Activated naive CD8-positive, alpha-beta T cell treated with anti-CD3 and anti-CD28 coated beads, Interleukin-2, amount 10 ng/mL, durations not matched to agents 7 days and 5 days (primary cell): ENCODE results near the gene SLC13A1. TPM values are rescaled to one million over a fixed set of nuclear protein-coding genes. Genes with fewer than 3 reads are reported as not detected.
"Not testable (repeated sequence)": the region's sequence is repeated elsewhere in the genome, so short reads cannot be mapped to it uniquely, and the experiment has no call there.

ENCODE experiments used
- ATAC-seq: fragments of 150-1000 bp; cut with Tn5 transposase; one replicate; pipeline ENCODE4 v1.10.0; 2021; ENCODE audit warnings: low read depth, moderate library complexity
- POLR2A ChIA-PET: fragments of 350-600 bp; sonication (Branson Sonifier 250); formaldehyde crosslinking; loops from one replicate; lab custom pipeline; 2021; ENCODE audit warnings: antibody characterized with exemption; lab: Charles Lee
- DNase-seq: peaks from one replicate; pipeline ENCODE4 v3.0.0; 2021
- H3K27ac Mint-ChIP-seq: one replicate; pipeline ENCODE4 v1.8.0; 2022; ENCODE audit warnings: mild to moderate bottlenecking, mixed read lengths
- H3K27me3 Mint-ChIP-seq: one replicate; pipeline ENCODE4 v1.8.0; 2022; ENCODE audit warnings: mild to moderate bottlenecking, moderate library complexity, mixed read lengths
- H3K36me3 Mint-ChIP-seq: one replicate; pipeline ENCODE4 v1.8.0; 2021; ENCODE audit warnings: mild to moderate bottlenecking, mixed read lengths
- H3K4me1 Mint-ChIP-seq: one replicate; pipeline ENCODE4 v1.8.0; 2021; ENCODE audit warnings: mixed read lengths
- H3K4me3 Mint-ChIP-seq: one replicate; pipeline ENCODE4 v1.8.0; 2022; ENCODE audit warnings: mild to moderate bottlenecking, moderate library complexity, mixed read lengths
- H3K9me3 Mint-ChIP-seq: one replicate; pipeline ENCODE4 v1.8.0; 2021; ENCODE audit warnings: mixed read lengths
- total RNA-seq, 2 experiments: library from RNA; stranded (reverse); gene quantifications; one replicate each; pipeline ENCODE4 v1.2.3, GENCODE V29; 2021

Gene SLC13A1
- total RNA-seq, 2 experiments from 2014 or later: not detected

- POLR2A ChIA-PET: no interaction called here
- no peaks in the 10 kb centered on the region for H3K36me3 Mint-ChIP-seq
- H3K4me1 Mint-ChIP-seq: no peaks in the 10 kb centered on the region
- H3K27ac Mint-ChIP-seq: no peak overlapping the region
- no peaks in the 10 kb centered on the region for H3K27me3 Mint-ChIP-seq
- ATAC-seq (no peak), DNase-seq (no peak)
- H3K4me3 Mint-ChIP-seq: no peak overlapping the region
- H3K9me3 Mint-ChIP-seq: no peaks in the 10 kb centered on the region
Observed at GRCh38 chr7:123131556-123131955, 68.2 kb downstream of the SLC13A1 start.

- H3K27ac Mint-ChIP-seq: no peak overlapping the region
Observed at GRCh38 chr7:123131140-123131539, 68.6 kb downstream of the SLC13A1 start.

GRCh38 chr7:123126691-123127090, 73.1 kb downstream of the SLC13A1 start:
- H3K36me3 Mint-ChIP-seq: no peaks in the 10 kb centered on the region
- H3K9me3 Mint-ChIP-seq: no peaks in the 10 kb centered on the region
- H3K27me3 Mint-ChIP-seq: no peaks in the 10 kb centered on the region
- no peak overlapping the region for H3K27ac Mint-ChIP-seq
- ATAC-seq (no peak), DNase-seq (no peak)
- H3K4me3 Mint-ChIP-seq: no peak overlapping the region
- no peaks in the 10 kb centered on the region for H3K4me1 Mint-ChIP-seq
- POLR2A ChIA-PET: no interaction called here

More at GRCh38 chr7:123131140-123131539, 68.6 kb downstream of the SLC13A1 start:
- Mint-ChIP-seq H3K4me1 (no peaks in the 10 kb centered on the region), H3K36me3 (no peaks in the 10 kb centered on the region), H3K9me3 (no peaks in the 10 kb centered on the region), H3K27me3 (no peaks in the 10 kb centered on the region), H3K4me3 (no peak overlapping the region)
- DNase-seq: no peak
- POLR2A ChIA-PET: no interaction called here
- no peak for ATAC-seq

- H3K36me3 Mint-ChIP-seq: no peaks in the 10 kb centered on the region
- no peak overlapping the region for H3K27ac Mint-ChIP-seq
- H3K4me3 Mint-ChIP-seq: no peak overlapping the region
- DNase-seq (no peak), ATAC-seq (no peak)
- no peaks in the 10 kb centered on the region for H3K4me1 Mint-ChIP-seq
- POLR2A ChIA-PET: no interaction called here
- H3K9me3 Mint-ChIP-seq: no peaks in the 10 kb centered on the region
- no peaks in the 10 kb centered on the region for H3K27me3 Mint-ChIP-seq
Observed at GRCh38 chr7:123126171-123126570, 73.6 kb downstream of the SLC13A1 start.

- no peaks in the 10 kb centered on the region for H3K27me3 Mint-ChIP-seq
- POLR2A ChIA-PET: no interaction called here
- H3K36me3 Mint-ChIP-seq: no peaks in the 10 kb centered on the region
- no peak overlapping the region for H3K4me3 Mint-ChIP-seq
- DNase-seq: no peak
- H3K9me3 Mint-ChIP-seq: no peaks in the 10 kb centered on the region
- no peak for ATAC-seq
- no peaks in the 10 kb centered on the region for H3K4me1 Mint-ChIP-seq
- H3K27ac Mint-ChIP-seq: no peak overlapping the region
Observed at GRCh38 chr7:123125231-123125630, 74.5 kb downstream of the SLC13A1 start.

GRCh38 chr7:123122916-123123315, 76.9 kb downstream of the SLC13A1 start:
- DNase-seq (no peak), ATAC-seq (no peak)
- POLR2A ChIA-PET: no interaction called here
- Mint-ChIP-seq H3K9me3 (no peaks in the 10 kb centered on the region), H3K36me3 (no peaks in the 10 kb centered on the region), H3K27ac (no peak overlapping the region), H3K4me1 (no peaks in the 10 kb centered on the region), H3K27me3 (no peaks in the 10 kb centered on the region), H3K4me3 (no peak overlapping the region)

- DNase-seq (no peak), ATAC-seq (no peak)
- H3K27ac Mint-ChIP-seq: no peak overlapping the region
- H3K36me3 Mint-ChIP-seq: no peaks in the 10 kb centered on the region
- H3K4me1 Mint-ChIP-seq: no peaks in the 10 kb centered on the region
- no peaks in the 10 kb centered on the region for H3K27me3 Mint-ChIP-seq
- POLR2A ChIA-PET: no interaction called here
- H3K9me3 Mint-ChIP-seq: peaks cover 1% of the 10 kb centered on the region
- no peak overlapping the region for H3K4me3 Mint-ChIP-seq
Observed at GRCh38 chr7:123120286-123120685, 79.5 kb downstream of the SLC13A1 start.

GRCh38 chr7:123115331-123115730, 84.4 kb downstream of the SLC13A1 start:
- Mint-ChIP-seq H3K36me3 (no peaks in the 10 kb centered on the region), H3K4me3 (no peak overlapping the region), H3K9me3 (peaks cover 3% of the 10 kb centered on the region), H3K27me3 (no peaks in the 10 kb centered on the region), H3K27ac (no peak overlapping the region), H3K4me1 (no peaks in the 10 kb centered on the region)
- ATAC-seq: no peak
- POLR2A ChIA-PET: no interaction called here
- DNase-seq: no peak

GRCh38 chr7:123114288-123114687, 85.5 kb downstream of the SLC13A1 start:
- no peak overlapping the region for H3K4me3 Mint-ChIP-seq
- H3K4me1 Mint-ChIP-seq: no peaks in the 10 kb centered on the region
- no peaks in the 10 kb centered on the region for H3K36me3 Mint-ChIP-seq
- POLR2A ChIA-PET: no interaction called here
- H3K9me3 Mint-ChIP-seq: peaks cover 3% of the 10 kb centered on the region
- no peaks in the 10 kb centered on the region for H3K27me3 Mint-ChIP-seq
- ATAC-seq (no peak), DNase-seq (no peak)
- no peak overlapping the region for H3K27ac Mint-ChIP-seq

- H3K36me3 Mint-ChIP-seq: no peaks in the 10 kb centered on the region
- peaks cover 8% of the 10 kb centered on the region for H3K9me3 Mint-ChIP-seq
- DNase-seq (no peak), ATAC-seq (no peak)
- H3K4me3 Mint-ChIP-seq: no peak overlapping the region
- POLR2A ChIA-PET: no interaction called here
- H3K4me1 Mint-ChIP-seq: no peaks in the 10 kb centered on the region
- H3K27me3 Mint-ChIP-seq: no peaks in the 10 kb centered on the region
- no peak overlapping the region for H3K27ac Mint-ChIP-seq
Observed at GRCh38 chr7:123112833-123113232, 86.9 kb downstream of the SLC13A1 start.

- DNase-seq (no peak), ATAC-seq (no peak)
- H3K4me3 Mint-ChIP-seq: no peak overlapping the region
- peaks cover 1% of the 10 kb centered on the region for H3K9me3 Mint-ChIP-seq
- POLR2A ChIA-PET: no interaction called here
- no peaks in the 10 kb centered on the region for H3K36me3 Mint-ChIP-seq
- H3K27ac Mint-ChIP-seq: no peak overlapping the region
- H3K4me1 Mint-ChIP-seq: no peaks in the 10 kb centered on the region
- no peaks in the 10 kb centered on the region for H3K27me3 Mint-ChIP-seq
Observed at GRCh38 chr7:123099712-123100111, 100.1 kb downstream of the SLC13A1 start.

- H3K27ac Mint-ChIP-seq: no peak overlapping the region
- DNase-seq (no peak), ATAC-seq (no peak)
- POLR2A ChIA-PET: no interaction called here
- no peak overlapping the region for H3K4me3 Mint-ChIP-seq
- no peaks in the 10 kb centered on the region for H3K27me3 Mint-ChIP-seq
- no peaks in the 10 kb centered on the region for H3K36me3 Mint-ChIP-seq
- no peaks in the 10 kb centered on the region for H3K4me1 Mint-ChIP-seq
- H3K9me3 Mint-ChIP-seq: no peaks in the 10 kb centered on the region
Observed at GRCh38 chr7:123096976-123097375, 102.8 kb downstream of the SLC13A1 start.

GRCh38 chr7:123096434-123096833, 103.3 kb downstream of the SLC13A1 start:
- Mint-ChIP-seq H3K27ac (no peak overlapping the region), H3K27me3 (no peaks in the 10 kb centered on the region), H3K9me3 (no peaks in the 10 kb centered on the region), H3K36me3 (no peaks in the 10 kb centered on the region), H3K4me1 (no peaks in the 10 kb centered on the region), H3K4me3 (no peak overlapping the region)
- POLR2A ChIA-PET: no interaction called here
- DNase-seq (no peak), ATAC-seq (no peak)

- no peak overlapping the region for H3K4me3 Mint-ChIP-seq
- no peaks in the 10 kb centered on the region for H3K4me1 Mint-ChIP-seq
- ATAC-seq (no peak), DNase-seq (no peak)
- H3K36me3 Mint-ChIP-seq: no peaks in the 10 kb centered on the region
- H3K27ac Mint-ChIP-seq: no peak overlapping the region
- POLR2A ChIA-PET: no interaction called here
- no peaks in the 10 kb centered on the region for H3K9me3 Mint-ChIP-seq
- H3K27me3 Mint-ChIP-seq: no peaks in the 10 kb centered on the region
Observed at GRCh38 chr7:123090456-123090855, 109.3 kb downstream of the SLC13A1 start.

- H3K27ac Mint-ChIP-seq, ATAC-seq, H3K4me1 Mint-ChIP-seq, H3K36me3 Mint-ChIP-seq, DNase-seq, H3K9me3 Mint-ChIP-seq, H3K27me3 Mint-ChIP-seq, H3K4me3 Mint-ChIP-seq, POLR2A ChIA-PET: not testable (repeated sequence)
Observed at GRCh38 chr7:123086910-123087309, 112.9 kb downstream of the SLC13A1 start.
